HepG2 (cell line): ENCODE data around the gene C15orf62. TPM values are rescaled to one million over a fixed set of nuclear protein-coding genes. Genes with fewer than 3 reads are reported as not detected.

Source experiments
- ATAC-seq: fragments of 200-7000 bp; cut with Tn5 transposase; 3 replicates; pipeline ENCODE4 v1.9.1; 2020; ENCODE audit warnings: mild to moderate bottlenecking, moderate library complexity
- Bru-seq: library from RNA; stranded (reverse); fragments of 400-500 nt; gene quantifications from one replicate; lab custom pipeline; 2021; lab: Mats Ljungman, UMichigan
- BruChase-seq, 2 experiments: library from RNA; stranded (reverse); fragments of 400-500 nt; gene quantifications; one replicate each; lab custom pipeline; 2021; lab: Mats Ljungman, UMichigan
- BruUV-seq: library from RNA; stranded (reverse); fragments of 400-500 nt; replicated peaks from 2 replicates; lab custom pipeline; 2021; lab: Mats Ljungman, UMichigan
- CTCF ChIA-PET: fragments of 300-600 bp; formaldehyde crosslinking; extraction: SDS; loops from one replicate; lab custom pipeline; 2021; ENCODE audit warnings: low total read pairs, inconsistent platforms, low intra/inter-chr PET ratio; lab: Yijun Ruan, JAX
- POLR2A ChIA-PET: fragments of 350-600 bp; sonication (Branson Sonifier 250); formaldehyde crosslinking; loops from one replicate; lab custom pipeline; 2020; ENCODE audit warnings: antibody characterized with exemption, inconsistent platforms; lab: Yijun Ruan, JAX
- DNase-seq: peaks from one replicate; pipeline ENCODE4 v3.0.0-alpha.2; 2015; ENCODE audit warnings: low spot score
- FAIRE-seq: peaks from 3 replicates; lab custom pipeline; 2011; peaks lifted over from hg19 to GRCh38; lab: Jason Lieb, UNC
- H2AFZ ChIP-seq: one replicate; pipeline ENCODE4 v1.6.1; 2011; ENCODE audit warnings: low read length, inconsistent platforms
- H3K27ac ChIP-seq: fragments of 300-600 bp; 3 replicates; pipeline ENCODE4 v1.8.0; 2011; ENCODE audit warnings: mixed run types, mild to moderate bottlenecking, mixed read lengths, low read length, inconsistent platforms; ENCODE audit not compliant: insufficient read depth; ENCODE audit errors: extremely low read length
- H3K27me3 ChIP-seq, 2 experiments: fragments of 200-600 bp in 1 of 2; 2 replicates in 1 of 2; 3 replicates in 1 of 2; pipeline versions ENCODE4 v1.6.0 to v1.8.0; 2011; ENCODE audit warnings: low read length in 2 of 2, mild to moderate bottlenecking in 2 of 2, moderate library complexity in 2 of 2, inconsistent platforms in 1 of 2; ENCODE audit not compliant: insufficient read depth in 2 of 2, control insufficient read depth in 1 of 2
- H3K36me3 ChIP-seq, 2 experiments: fragments of 200-600 bp in 1 of 2; replicated peaks in 1 of 2; 2 replicates in 1 of 2; 3 replicates in 1 of 2; pipeline versions ENCODE4 v1.5.1 to v1.8.0; 2011; ENCODE audit warnings: low read length in 2 of 2, inconsistent platforms in 1 of 2; ENCODE audit not compliant: insufficient read depth in 2 of 2, control insufficient read depth in 1 of 2
- H3K4me1 ChIP-seq: 2 replicates; pipeline ENCODE4 v1.5.1; 2012; ENCODE audit warnings: low read length, inconsistent platforms; ENCODE audit not compliant: insufficient read depth
- H3K4me2 ChIP-seq: 2 replicates; pipeline ENCODE4 v1.6.0; 2011; ENCODE audit warnings: low read depth, low read length, inconsistent platforms
- H3K4me3 ChIP-seq, 3 experiments: fragments of 200-600 bp in 1 of 3; sonication (generic), shearing (Covaris generic) in 1 of 3; replicated peaks in 1 of 3; 2 replicates each; pipeline ENCODE4 v1.5.1; 2011 to 2016; ENCODE audit warnings: low read length in 3 of 3, inconsistent platforms in 2 of 3, low read depth in 2 of 3, mild to moderate bottlenecking in 2 of 3, control low read depth in 1 of 3, mixed read lengths in 1 of 3; ENCODE audit not compliant: insufficient read depth in 1 of 3
- H3K79me2 ChIP-seq: one replicate; pipeline ENCODE4 v1.6.1; 2011; ENCODE audit warnings: low read length, inconsistent platforms; ENCODE audit not compliant: insufficient read depth
- H3K9ac ChIP-seq: 2 replicates; pipeline ENCODE4 v1.6.0; 2011; ENCODE audit warnings: mild to moderate bottlenecking, low read depth, low read length, inconsistent platforms; ENCODE audit not compliant: insufficient read depth
- H3K9me3 ChIP-seq: 2 replicates; pipeline ENCODE4 v1.5.1; 2012; ENCODE audit warnings: mild to moderate bottlenecking, low read length
- H4K20me1 ChIP-seq: 2 replicates; pipeline ENCODE4 v1.6.0; 2011; ENCODE audit warnings: inconsistent platforms, mild to moderate bottlenecking, low read length, moderate library complexity; ENCODE audit not compliant: insufficient read depth
- AGO2 ChIP-seq: fragments of 200-400 bp; formaldehyde crosslinking; optimal IDR thresholded peaks from 2 replicates; pipeline ENCODE3; 2017; ENCODE audit warnings: mild to moderate bottlenecking, low read depth, low read length, moderate library complexity
- EEA1 ChIP-seq: sonication (generic); formaldehyde crosslinking; IDR thresholded peaks from 2 replicates; pipeline ENCODE4 v1.5.1; 2020; ENCODE audit warnings: mild to moderate bottlenecking, missing genetic modification reagents, borderline replicate concordance
- ETV6 ChIP-seq: sonication (generic); formaldehyde crosslinking; conservative IDR thresholded peaks from 2 replicates; pipeline ENCODE4 v1.4.0; 2020; ENCODE audit warnings: missing genetic modification reagents
- FLYWCH1 ChIP-seq: sonication (generic); formaldehyde crosslinking; IDR thresholded peaks from 2 replicates; pipeline ENCODE4 v1.8.1; 2023; ENCODE audit warnings: mild to moderate bottlenecking, missing genetic modification reagents
- POLR2A ChIP-seq, 2 experiments: IDR thresholded peaks; 2 replicates each; pipeline ENCODE4 v1.6.1; 2011; ENCODE audit warnings: low read depth in 2 of 2, low read length in 2 of 2, mild to moderate bottlenecking in 1 of 2, moderate library complexity in 1 of 2; ENCODE audit not compliant: insufficient read depth in 1 of 2
- POLR2AphosphoS5 ChIP-seq: IDR thresholded peaks from 2 replicates; pipeline ENCODE4 v1.6.1; 2012; ENCODE audit warnings: low read depth, low read length
- WGBS: methylation state at CpG from one replicate; pipeline ENCODE4 v1.1.6; 2017; ENCODE audit warnings: low lambda C conversion rate; 5-methylcytosine and 5-hydroxymethylcytosine counted together
- in situ Hi-C: cut with HindIII; loops from 2 replicates; pipeline ENCODE4 v1.10.0; 2017; ENCODE audit warnings: low pct_unique_long_range_greater_than_20kb; ENCODE audit not compliant: extremely low pct_ligation_motif_present
- intact Hi-C: fragments of 100-400 bp; cut with micrococcal nuclease; formaldehyde crosslinking; loops from one replicate; pipeline ENCODE4 v1.10.0; 2022; ENCODE audit not compliant: unreplicated experiment
- long read RNA-seq, 2 experiments: library from RNA in 1 of 2; library from polyadenylated mRNA in 1 of 2; stranded (forward) in 1 of 2; unstranded in 1 of 2; transcript quantifications; one replicate each; pipeline ENCODE4 v2.0.0, GENCODE V29; 2019 to 2022
- polyA minus RNA-seq, 3 experiments: library from RNA; depleted of rRNA, polyadenylated mRNA; stranded (reverse); fragments of >200 nt; gene quantifications; 2 replicates each; pipeline ENCODE4 v1.2.3, GENCODE V29; 2011; ENCODE audit warnings: low replicate concordance in 1 of 3
- polyA plus RNA-seq, 8 experiments: library from polyadenylated mRNA; depleted of rRNA in 3 of 8; stranded (reverse) in 7 of 8; unstranded in 1 of 8; fragments of >200 nt; fragmentation: Illumina TruSeq in 4 of 8; extraction: Trizol in 4 of 8; gene quantifications; 2 replicates each; pipeline versions ENCODE4 v1.2.1 to v1.2.3, GENCODE V29; 2011 to 2016; ENCODE audit warnings: low read depth in 4 of 8, missing spikeins in 1 of 8, mixed read lengths in 1 of 8; ENCODE audit not compliant: insufficient read depth in 1 of 8
- total RNA-seq, 5 experiments: library from RNA; depleted of rRNA; stranded (reverse); fragments of >200 nt; fragmentation: Illumina TruSeq; extraction: Trizol; gene quantifications; 2 replicates each; pipeline ENCODE4 v1.2.3, GENCODE V29; 2016; ENCODE audit warnings: low read depth in 1 of 5

The C15orf62 gene
- total RNA-seq (2016; rRNA removed; fragmentation: Illumina TruSeq; extraction: Trizol): 0.34 and 0.51 TPM in 2 replicates
- total RNA-seq (2016; cell fraction: cytosol; rRNA removed; fragmentation: Illumina TruSeq; extraction: Trizol; ENCODE audit: low read depth): not detected in 2 replicates
- total RNA-seq (2016; cell fraction: insoluble cytoplasmic fraction; rRNA removed; fragmentation: Illumina TruSeq; extraction: Trizol): 0.24 and 0.67 TPM in 2 replicates
- total RNA-seq (2016; cell fraction: membrane; rRNA removed; fragmentation: Illumina TruSeq; extraction: Trizol): 0.12 and 0.14 TPM in 2 replicates
- 0.97 and 1.1 TPM in 2 replicates for total RNA-seq (2016; cell fraction: nucleus; rRNA removed; fragmentation: Illumina TruSeq; extraction: Trizol)
- polyA plus RNA-seq (2011; rRNA removed): 1.0 and 1.1 TPM in 2 replicates
- 0.38 and 0.59 TPM in 2 replicates for polyA plus RNA-seq (2011; cell fraction: cytosol; rRNA removed)
- 2.6 and 3.2 TPM in 2 replicates for polyA plus RNA-seq (2011; cell fraction: nucleus; rRNA removed)
- polyA plus RNA-seq (2012): 1.3 and 1.5 TPM in 2 replicates
- not detected in 2 replicates for polyA plus RNA-seq (2016; cell fraction: cytosol; fragmentation: Illumina TruSeq; extraction: Trizol; ENCODE audit: low read depth)
- polyA plus RNA-seq (2016; cell fraction: insoluble cytoplasmic fraction; fragmentation: Illumina TruSeq; extraction: Trizol; ENCODE audit: low read depth): 0.23 and 0.52 TPM in 2 replicates
- polyA plus RNA-seq (2016; cell fraction: membrane; fragmentation: Illumina TruSeq; extraction: Trizol; ENCODE audit: low read depth): 0.17 and 0.19 TPM in 2 replicates
- polyA plus RNA-seq (2016; cell fraction: nucleus; fragmentation: Illumina TruSeq; extraction: Trizol; ENCODE audit: insufficient read depth, low read depth): 1.7 and 2.1 TPM in 2 replicates
- 1.5 and 2.1 TPM in 2 replicates for polyA minus RNA-seq (2011; rRNA and poly(A)+ RNA removed; ENCODE audit: low replicate concordance)
- polyA minus RNA-seq (2011; cell fraction: cytosol; rRNA and poly(A)+ RNA removed): 0.26 and 0.30 TPM in 2 replicates
- polyA minus RNA-seq (2011; cell fraction: nucleus; rRNA and poly(A)+ RNA removed): 2.8 and 3.6 TPM in 2 replicates
- Bru-seq, nascent RNA: percentile 34 among the genes with signal in this experiment
- percentile 67 among the genes with signal in this experiment for BruChase-seq, experiment 1, labeled RNA remaining after a 6-hour chase
- percentile 56 among the genes with signal in this experiment for BruChase-seq, experiment 2, labeled RNA remaining after a 2-hour chase
- long read RNA-seq, experiment 1: 0 reads
- long read RNA-seq, experiment 2, partial matches to known transcripts: 0 of 4 reads
- long read RNA-seq, experiment 2, other reads (novel, unspliced or antisense): 0 of 4 reads

DNA sequence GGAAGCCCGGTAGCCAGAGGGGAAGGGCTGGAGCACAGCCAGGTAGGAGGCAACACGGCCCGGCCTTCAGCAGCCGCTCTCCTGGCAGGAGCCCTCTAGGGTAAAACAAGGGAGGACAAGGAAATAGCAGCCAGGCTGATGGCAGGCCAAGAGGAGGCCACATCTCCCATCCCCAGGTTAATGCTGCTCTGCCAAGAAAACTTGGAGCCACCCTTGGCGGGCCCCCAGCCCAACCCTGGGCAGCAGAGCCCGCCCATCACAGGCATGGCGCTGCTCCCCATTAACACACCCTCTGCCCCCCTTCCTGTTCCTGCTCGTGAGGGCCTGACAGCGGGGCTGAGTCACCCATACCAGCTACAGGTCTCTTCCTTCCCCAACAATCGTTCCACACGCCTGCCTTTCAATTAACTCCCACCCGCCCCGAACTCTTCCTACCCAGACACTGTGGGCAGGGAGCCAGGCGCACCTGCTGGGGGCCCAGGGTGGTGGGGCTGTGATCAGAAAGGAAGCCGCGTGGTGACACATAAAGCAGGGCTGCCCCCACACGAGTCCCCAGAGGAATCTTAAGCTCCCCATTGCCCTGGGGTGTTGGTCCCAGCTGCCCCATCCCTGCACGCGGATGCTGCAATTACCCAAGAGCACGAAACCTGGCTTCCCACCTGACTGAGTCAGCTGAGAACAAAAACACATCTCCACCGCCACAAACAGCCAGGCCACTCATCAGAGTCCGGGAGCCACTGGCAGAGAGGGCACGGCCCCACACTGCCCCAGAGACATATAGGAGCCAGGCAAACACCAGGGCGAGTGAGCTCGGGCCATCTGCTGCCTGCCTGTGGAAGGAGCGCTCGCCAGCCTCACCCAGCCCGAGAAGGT is at the start of gene C15orf62:
C15orf62 (plus strand) TSS at position 707 of the 873 bp plus-strand sequence. CDS start 516 bp downstream, outside the sequence.
- Histone ChIP-seq H3K27me3 (no peaks in the 10 kb centered on the region), H3K36me3 (peaks cover 9 to 32% of the 10 kb centered on the region in 2 experiments; a peak in 4 of 5 replicates), H4K20me1 (no peaks in the 10 kb centered on the region), H3K4me3 (no peak within 1 kb of the TSS), H3K9me3 (no peaks in the 10 kb centered on the region), H3K9ac (no peak within 1 kb of the TSS), H2AFZ (no peak within 1 kb of the TSS), H3K79me2 (peaks cover 9% of the 10 kb centered on the region), H3K4me2 (no peak within 1 kb of the TSS), H3K4me1 (peaks cover 15% of the 10 kb centered on the region), H3K27ac (no peak within 1 kb of the TSS)
- DNase-seq: no peak
- no peak for FAIRE-seq
- WGBS: 92% methylated on average over 15 of the region's 28 CpGs
- no peak for TF ChIP-seq FLYWCH1 (CRISPR knock-in tag)
- no peak for TF ChIP-seq EEA1 (CRISPR knock-in tag)
- 0 out of 4 replicates have a peak, but pooled peaks of 1 of the 2 experiments have one; percentile 12 for TF ChIP-seq POLR2A (IDR thresholded peaks at IDR 0.05; ENCODE audit: insufficient read depth in 1 of 2, low read depth in 2 of 2, low read length in 2 of 2)
- 0 out of 2 replicates have a peak, but pooled peaks have one; percentile 14 for TF ChIP-seq POLR2AphosphoS5
- TF ChIP-seq AGO2: peak; percentile 77
- TF ChIP-seq ETV6: no peak
- ChIA-PET CTCF (no interaction called here), POLR2A (no interaction called here)
- BruUV-seq: no TSS peak
- in situ Hi-C loops (no loop called here), intact Hi-C loops (no loop called here)
- ATAC-seq: no peak
